GM23338 (cell line): Measurements from ENCODE around the gene TTLL9. TPM values are rescaled to one million over a fixed set of nuclear protein-coding genes. Genes with fewer than 3 reads are reported as not detected.

ENCODE experiments used
- ATAC-seq: fragments of 200-7000 bp; cut with Tn5 transposase; 3 replicates; pipeline ENCODE4 v1.9.1; 2020
- DNase-seq: peaks from one replicate; pipeline ENCODE4 v3.0.0-alpha.2; 2015; ENCODE audit warnings: low spot score
- H2AFZ ChIP-seq: fragments of 200-600 bp; sonication (generic); 2 replicates; pipeline ENCODE4 v1.8.0; 2016; ENCODE audit warnings: antibody characterized with exemption, mild to moderate bottlenecking, moderate library complexity
- H3F3A ChIP-seq: fragments of 200-600 bp; sonication (generic); replicated peaks from 2 replicates; pipeline ENCODE4 v1.8.0; 2017; ENCODE audit warnings: antibody characterized with exemption, mixed run types, low read depth
- H3K27ac ChIP-seq: fragments of 200-600 bp; sonication (generic); 2 replicates; pipeline ENCODE4 v1.6.1; 2016; ENCODE audit warnings: low read depth
- H3K27me3 ChIP-seq: fragments of 200-600 bp; sonication (generic); 2 replicates; pipeline ENCODE4 v1.8.0; 2016; ENCODE audit warnings: mild to moderate bottlenecking, mixed run types, moderate library complexity; ENCODE audit not compliant: insufficient read depth
- H3K36me3 ChIP-seq: fragments of 200-600 bp; sonication (generic); 2 replicates; pipeline ENCODE4 v1.8.0; 2016; ENCODE audit warnings: mild to moderate bottlenecking; ENCODE audit not compliant: insufficient read depth
- H3K4me1 ChIP-seq: fragments of 200-600 bp; sonication (generic); 2 replicates; pipeline ENCODE4 v1.8.0; 2016; ENCODE audit warnings: mild to moderate bottlenecking, moderate library complexity; ENCODE audit not compliant: insufficient read depth
- H3K4me2 ChIP-seq: fragments of 200-600 bp; sonication (generic); 2 replicates; pipeline ENCODE4 v1.7.1; 2017; ENCODE audit warnings: mixed run types
- H3K4me3 ChIP-seq: fragments of 200-600 bp; sonication (generic); 2 replicates; pipeline ENCODE4 v1.6.1; 2016; ENCODE audit warnings: mixed run types
- H3K79me2 ChIP-seq: fragments of 200-600 bp; sonication (generic); replicated peaks from 2 replicates; pipeline ENCODE4 v1.8.0; 2017; ENCODE audit warnings: mild to moderate bottlenecking; ENCODE audit not compliant: insufficient read depth
- H3K9me2 ChIP-seq: fragments of 200-600 bp; sonication (generic); 2 replicates; pipeline ENCODE4 v1.8.0; 2017; ENCODE audit not compliant: insufficient read depth
- H4K20me1 ChIP-seq: fragments of 200-600 bp; sonication (generic); replicated peaks from 2 replicates; pipeline ENCODE4 v1.8.0; 2017; ENCODE audit warnings: mild to moderate bottlenecking; ENCODE audit not compliant: insufficient read depth
- H3K27ac Mint-ChIP-seq: 2 replicates; pipeline ENCODE4 v1.8.0; 2020; ENCODE audit warnings: inconsistent platforms, mild to moderate bottlenecking, moderate library complexity, mixed read lengths
- H3K27me3 Mint-ChIP-seq: 3 replicates; pipeline ENCODE4 v1.8.0; 2022; ENCODE audit warnings: low read depth, mild to moderate bottlenecking, moderate library complexity, mixed read lengths, inconsistent platforms; ENCODE audit not compliant: insufficient read depth, poor library complexity
- H3K36me3 Mint-ChIP-seq: 3 replicates; pipeline ENCODE4 v1.8.0; 2021; ENCODE audit warnings: low read depth, mild to moderate bottlenecking, inconsistent platforms, moderate library complexity, mixed read lengths
- H3K4me1 Mint-ChIP-seq: 3 replicates; pipeline ENCODE4 v1.8.0; 2020; ENCODE audit warnings: mild to moderate bottlenecking, inconsistent platforms, mixed read lengths
- H3K4me3 Mint-ChIP-seq: 3 replicates; pipeline ENCODE4 v1.8.0; 2021; ENCODE audit warnings: moderate library complexity, mild to moderate bottlenecking, inconsistent platforms, mixed read lengths
- H3K9me3 Mint-ChIP-seq: 3 replicates; pipeline ENCODE4 v1.8.0; 2020; ENCODE audit warnings: moderate library complexity, mild to moderate bottlenecking, inconsistent platforms, mixed read lengths
- NANOG ChIP-seq: IDR thresholded peaks from 2 replicates; pipeline ENCODE4 v1.6.1; 2016; ENCODE audit warnings: antibody characterized with exemption, borderline replicate concordance
- ZNF114 ChIP-seq: fragments of 250-450 bp; sonication (Bioruptor Pico); IDR thresholded peaks from 2 replicates; pipeline ENCODE4 v1.5.0; 2020; ENCODE audit warnings: mild to moderate bottlenecking, moderate library complexity
- polyA plus RNA-seq: library from polyadenylated mRNA; unstranded; fragments of >200 nt; fragmentation: Nextera tagmentation; extraction: Ambion mirVana; gene quantifications from 2 replicates; pipeline ENCODE4 v1.2.1, GENCODE V29; 2016
- total RNA-seq: library from RNA; depleted of rRNA; stranded (reverse); fragments of >200 nt; shearing (Covaris generic); gene quantifications from 2 replicates; pipeline ENCODE4 v1.2.3, GENCODE V29; 2014
- TF ChIP-seq, protein P1 (sequence below): fragments of 250-450 bp; sonication (Bioruptor Pico); IDR thresholded peaks from 2 replicates; pipeline ENCODE4 v1.5.0; 2020; ENCODE audit warnings: mild to moderate bottlenecking, moderate library complexity
- TF ChIP-seq, protein P2 (sequence below), 2 experiments: fragments of 200-600 bp in 1 of 2; sonication (generic) in 1 of 2; conservative IDR thresholded peaks; 2 replicates each; pipeline versions ENCODE4 v1.5.1 to v1.6.1; 2016 to 2017; ENCODE audit warnings: antibody characterized with exemption in 2 of 2, low read depth in 2 of 2, mild to moderate bottlenecking in 2 of 2, moderate library complexity in 1 of 2

The TTLL9 gene
- total and polyA plus RNA-seq, 2 experiments from 2014 or later, result not detected

DNA sequence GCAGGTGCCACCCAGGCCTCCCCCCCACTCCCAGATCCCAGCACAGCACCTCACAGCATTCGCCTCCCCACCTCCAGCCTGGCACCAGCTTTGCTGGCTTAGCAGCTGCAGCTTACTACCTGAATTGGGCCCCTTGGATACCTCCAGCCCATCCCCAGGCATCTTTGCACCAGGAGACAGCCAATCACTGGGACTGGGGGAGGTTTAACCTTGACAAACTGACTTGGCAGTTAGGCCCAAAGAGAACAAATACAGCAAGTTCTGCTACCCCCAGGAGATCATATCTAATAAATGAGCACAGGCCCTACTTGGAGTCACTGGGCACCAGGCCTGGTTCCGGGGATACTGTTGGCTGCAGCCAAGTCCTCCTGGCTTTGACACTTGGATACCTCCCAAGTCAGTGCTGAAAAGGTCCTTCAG is 72.6 kb downstream of the TTLL9 start (continued):
- TF ChIP-seq, protein P1, sequence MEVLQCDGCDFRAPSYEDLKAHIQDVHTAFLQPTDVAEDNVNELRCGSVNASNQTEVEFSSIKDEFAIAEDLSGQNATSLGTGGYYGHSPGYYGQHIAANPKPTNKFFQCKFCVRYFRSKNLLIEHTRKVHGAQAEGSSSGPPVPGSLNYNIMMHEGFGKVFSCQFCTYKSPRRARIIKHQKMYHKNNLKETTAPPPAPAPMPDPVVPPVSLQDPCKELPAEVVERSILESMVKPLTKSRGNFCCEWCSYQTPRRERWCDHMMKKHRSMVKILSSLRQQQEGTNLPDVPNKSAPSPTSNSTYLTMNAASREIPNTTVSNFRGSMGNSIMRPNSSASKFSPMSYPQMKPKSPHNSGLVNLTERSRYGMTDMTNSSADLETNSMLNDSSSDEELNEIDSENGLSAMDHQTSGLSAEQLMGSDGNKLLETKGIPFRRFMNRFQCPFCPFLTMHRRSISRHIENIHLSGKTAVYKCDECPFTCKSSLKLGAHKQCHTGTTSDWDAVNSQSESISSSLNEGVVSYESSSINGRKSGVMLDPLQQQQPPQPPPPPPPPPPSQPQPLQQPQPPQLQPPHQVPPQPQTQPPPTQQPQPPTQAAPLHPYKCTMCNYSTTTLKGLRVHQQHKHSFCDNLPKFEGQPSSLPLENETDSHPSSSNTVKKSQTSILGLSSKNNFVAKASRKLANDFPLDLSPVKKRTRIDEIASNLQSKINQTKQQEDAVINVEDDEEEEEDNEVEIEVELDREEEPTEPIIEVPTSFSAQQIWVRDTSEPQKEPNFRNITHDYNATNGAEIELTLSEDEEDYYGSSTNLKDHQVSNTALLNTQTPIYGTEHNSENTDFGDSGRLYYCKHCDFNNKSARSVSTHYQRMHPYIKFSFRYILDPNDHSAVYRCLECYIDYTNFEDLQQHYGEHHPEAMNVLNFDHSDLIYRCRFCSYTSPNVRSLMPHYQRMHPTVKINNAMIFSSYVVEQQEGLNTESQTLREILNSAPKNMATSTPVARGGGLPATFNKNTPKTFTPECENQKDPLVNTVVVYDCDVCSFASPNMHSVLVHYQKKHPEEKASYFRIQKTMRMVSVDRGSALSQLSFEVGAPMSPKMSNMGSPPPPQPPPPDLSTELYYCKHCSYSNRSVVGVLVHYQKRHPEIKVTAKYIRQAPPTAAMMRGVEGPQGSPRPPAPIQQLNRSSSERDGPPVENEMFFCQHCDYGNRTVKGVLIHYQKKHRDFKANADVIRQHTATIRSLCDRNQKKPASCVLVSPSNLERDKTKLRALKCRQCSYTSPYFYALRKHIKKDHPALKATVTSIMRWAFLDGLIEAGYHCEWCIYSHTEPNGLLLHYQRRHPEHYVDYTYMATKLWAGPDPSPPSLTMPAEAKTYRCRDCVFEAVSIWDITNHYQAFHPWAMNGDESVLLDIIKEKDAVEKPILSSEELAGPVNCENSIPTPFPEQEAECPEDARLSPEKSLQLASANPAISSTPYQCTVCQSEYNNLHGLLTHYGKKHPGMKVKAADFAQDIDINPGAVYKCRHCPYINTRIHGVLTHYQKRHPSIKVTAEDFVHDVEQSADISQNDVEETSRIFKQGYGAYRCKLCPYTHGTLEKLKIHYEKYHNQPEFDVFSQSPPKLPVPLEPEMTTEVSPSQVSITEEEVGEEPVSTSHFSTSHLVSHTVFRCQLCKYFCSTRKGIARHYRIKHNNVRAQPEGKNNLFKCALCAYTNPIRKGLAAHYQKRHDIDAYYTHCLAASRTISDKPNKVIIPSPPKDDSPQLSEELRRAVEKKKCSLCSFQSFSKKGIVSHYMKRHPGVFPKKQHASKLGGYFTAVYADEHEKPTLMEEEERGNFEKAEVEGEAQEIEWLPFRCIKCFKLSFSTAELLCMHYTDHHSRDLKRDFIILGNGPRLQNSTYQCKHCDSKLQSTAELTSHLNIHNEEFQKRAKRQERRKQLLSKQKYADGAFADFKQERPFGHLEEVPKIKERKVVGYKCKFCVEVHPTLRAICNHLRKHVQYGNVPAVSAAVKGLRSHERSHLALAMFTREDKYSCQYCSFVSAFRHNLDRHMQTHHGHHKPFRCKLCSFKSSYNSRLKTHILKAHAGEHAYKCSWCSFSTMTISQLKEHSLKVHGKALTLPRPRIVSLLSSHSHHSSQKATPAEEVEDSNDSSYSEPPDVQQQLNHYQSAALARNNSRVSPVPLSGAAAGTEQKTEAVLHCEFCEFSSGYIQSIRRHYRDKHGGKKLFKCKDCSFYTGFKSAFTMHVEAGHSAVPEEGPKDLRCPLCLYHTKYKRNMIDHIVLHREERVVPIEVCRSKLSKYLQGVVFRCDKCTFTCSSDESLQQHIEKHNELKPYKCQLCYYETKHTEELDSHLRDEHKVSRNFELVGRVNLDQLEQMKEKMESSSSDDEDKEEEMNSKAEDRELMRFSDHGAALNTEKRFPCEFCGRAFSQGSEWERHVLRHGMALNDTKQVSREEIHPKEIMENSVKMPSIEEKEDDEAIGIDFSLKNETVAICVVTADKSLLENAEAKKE, result no peak
- no peak for TF ChIP-seq NANOG

DNA sequence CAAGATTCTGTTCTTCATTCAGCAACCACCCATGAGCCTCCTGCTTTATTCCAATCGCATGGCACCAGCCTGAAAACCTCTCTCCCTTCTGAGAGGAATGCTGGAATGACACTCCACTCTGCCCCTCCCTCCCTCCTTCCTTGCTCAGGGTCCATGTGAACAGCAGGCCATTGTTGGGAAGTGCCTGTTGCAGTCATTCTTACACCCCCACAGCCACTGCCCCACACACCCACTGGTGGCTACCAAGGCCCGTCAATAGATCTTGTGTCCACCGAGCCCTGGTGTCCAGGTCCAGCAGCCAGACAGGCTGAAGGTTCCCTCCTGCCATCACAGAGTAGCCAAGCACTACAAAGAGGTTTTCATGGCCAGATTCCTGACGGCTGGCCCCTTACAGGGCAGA is 74.9 kb downstream of the TTLL9 start:
- Mint-ChIP-seq H3K4me1 (no peaks in the 10 kb centered on the region), H3K4me3 (no peak overlapping the region), H3K27me3 (peaks cover 2% of the 10 kb centered on the region), H3K27ac (no peak overlapping the region), H3K36me3 (peaks cover 60% of the 10 kb centered on the region), H3K9me3 (peaks cover 7% of the 10 kb centered on the region; the same call in 2 of the 3 replicates)
- TF ChIP-seq, protein P2, sequence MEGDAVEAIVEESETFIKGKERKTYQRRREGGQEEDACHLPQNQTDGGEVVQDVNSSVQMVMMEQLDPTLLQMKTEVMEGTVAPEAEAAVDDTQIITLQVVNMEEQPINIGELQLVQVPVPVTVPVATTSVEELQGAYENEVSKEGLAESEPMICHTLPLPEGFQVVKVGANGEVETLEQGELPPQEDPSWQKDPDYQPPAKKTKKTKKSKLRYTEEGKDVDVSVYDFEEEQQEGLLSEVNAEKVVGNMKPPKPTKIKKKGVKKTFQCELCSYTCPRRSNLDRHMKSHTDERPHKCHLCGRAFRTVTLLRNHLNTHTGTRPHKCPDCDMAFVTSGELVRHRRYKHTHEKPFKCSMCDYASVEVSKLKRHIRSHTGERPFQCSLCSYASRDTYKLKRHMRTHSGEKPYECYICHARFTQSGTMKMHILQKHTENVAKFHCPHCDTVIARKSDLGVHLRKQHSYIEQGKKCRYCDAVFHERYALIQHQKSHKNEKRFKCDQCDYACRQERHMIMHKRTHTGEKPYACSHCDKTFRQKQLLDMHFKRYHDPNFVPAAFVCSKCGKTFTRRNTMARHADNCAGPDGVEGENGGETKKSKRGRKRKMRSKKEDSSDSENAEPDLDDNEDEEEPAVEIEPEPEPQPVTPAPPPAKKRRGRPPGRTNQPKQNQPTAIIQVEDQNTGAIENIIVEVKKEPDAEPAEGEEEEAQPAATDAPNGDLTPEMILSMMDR (conservative IDR thresholded peaks at IDR 0.05; ENCODE audit: low read depth in 2 of 2), result no peak
- TF ChIP-seq ZNF114, result no peak
- Histone ChIP-seq H3K27ac (no peak overlapping the region), H3K27me3 (no peaks in the 10 kb centered on the region), H3K79me2 (peaks cover 19% of the 10 kb centered on the region), H3K36me3 (peaks cover 41% of the 10 kb centered on the region), H3K4me1 (no peaks in the 10 kb centered on the region; the same call in 1 of the 2 replicates), H3K9me2 (no peaks in the 10 kb centered on the region), H2AFZ (no peak overlapping the region), H3F3A (peaks cover 6% of the 10 kb centered on the region), H3K4me2 (no peak overlapping the region), H3K4me3 (no peak overlapping the region), H4K20me1 (peaks cover 55% of the 10 kb centered on the region)
- DNase-seq, result no peak
- no peak for ATAC-seq
